Activated T-cell treated with anti-CD3 and anti-CD28 coated beads, Interleukin-2, amount 50 U/mL, for 4 hours (primary cell): ENCODE results near the gene GSTM3. TPM values are rescaled to one million over a fixed set of nuclear protein-coding genes. Genes with fewer than 3 reads are reported as not detected.
A peak's percentile ranks its signal among the peaks of the same experiment; 100 is the strongest.

ENCODE experiments used
- ATAC-seq, 2 donors: fragments of 200-7000 bp; cut with Tn5 transposase; one replicate each; pipeline ENCODE4 v1.10.0; 2021
- DNase-seq: peaks from one replicate; pipeline ENCODE4 v3.0.0-alpha.2; 2020
- H3K27me3 Mint-ChIP-seq: one replicate; pipeline ENCODE4 v1.8.0; 2021; ENCODE audit warnings: low read depth, mixed read lengths
- H3K36me3 Mint-ChIP-seq: one replicate; pipeline ENCODE4 v1.8.0; 2022; ENCODE audit warnings: mixed read lengths; ENCODE audit not compliant: insufficient read depth
- H3K4me1 Mint-ChIP-seq: one replicate; pipeline ENCODE4 v1.8.0; 2021; ENCODE audit warnings: low read depth, mixed read lengths
- H3K4me3 Mint-ChIP-seq: one replicate; pipeline ENCODE4 v1.8.0; 2021; ENCODE audit warnings: mild to moderate bottlenecking, moderate library complexity, mixed read lengths
- H3K9me3 Mint-ChIP-seq: one replicate; pipeline ENCODE4 v1.8.0; 2021; ENCODE audit warnings: mixed read lengths
- total RNA-seq, 3 donors: library from RNA; stranded (reverse); gene quantifications; one replicate each; pipeline ENCODE4 v1.2.1, GENCODE V29; 2021

Gene GSTM3
- total RNA-seq, 3 donors from 2014 or later = 11.5 to 21.6 (median 11.7) TPM

GRCh38 chr1:109781806-109782205, 41.0 kb upstream of the GSTM3 start:
- Mint-ChIP-seq H3K36me3 (no peaks in the 10 kb centered on the region), H3K27me3 (no peaks in the 10 kb centered on the region), H3K4me3 (no peak overlapping the region), H3K4me1 (peaks cover 5% of the 10 kb centered on the region), H3K9me3 (no peaks in the 10 kb centered on the region)
- DNase-seq = no peak
- ATAC-seq = no peak

- DNase-seq (no peak), ATAC-seq (no peak)
- no peaks in the 10 kb centered on the region for H3K9me3 Mint-ChIP-seq
- H3K36me3 Mint-ChIP-seq = no peaks in the 10 kb centered on the region
- peaks cover 5% of the 10 kb centered on the region for H3K4me1 Mint-ChIP-seq
- H3K27me3 Mint-ChIP-seq = no peaks in the 10 kb centered on the region
- H3K4me3 Mint-ChIP-seq = no peak overlapping the region
These were observed 40.1 kb upstream of the GSTM3 start for GRCh38 chr1:109780982-109781381.

- Mint-ChIP-seq H3K36me3 (no peaks in the 10 kb centered on the region), H3K4me1 (peaks cover 7% of the 10 kb centered on the region), H3K27me3 (peaks cover 2% of the 10 kb centered on the region), H3K9me3 (no peaks in the 10 kb centered on the region), H3K4me3 (no peak overlapping the region)
- no peak for DNase-seq
- ATAC-seq = no peak
These were observed 37.3 kb upstream of the GSTM3 start for GRCh38 chr1:109777980-109778625.

GRCh38 chr1:109777436-109777835, 36.6 kb upstream of the GSTM3 start:
- H3K36me3 Mint-ChIP-seq = no peaks in the 10 kb centered on the region
- H3K9me3 Mint-ChIP-seq = no peaks in the 10 kb centered on the region
- ATAC-seq = no peak
- peaks cover 7% of the 10 kb centered on the region for H3K4me1 Mint-ChIP-seq
- no peak for DNase-seq
- H3K27me3 Mint-ChIP-seq = peaks cover 2% of the 10 kb centered on the region
- H3K4me3 Mint-ChIP-seq = no peak overlapping the region

- no peaks in the 10 kb centered on the region for H3K36me3 Mint-ChIP-seq
- H3K4me3 Mint-ChIP-seq = no peak overlapping the region
- H3K4me1 Mint-ChIP-seq = peaks cover 7% of the 10 kb centered on the region
- peak; percentile 73 for DNase-seq
- H3K27me3 Mint-ChIP-seq = peaks cover 2% of the 10 kb centered on the region
- ATAC-seq = peak; percentile 83 to 84
- no peaks in the 10 kb centered on the region for H3K9me3 Mint-ChIP-seq
These were observed 36.1 kb upstream of the GSTM3 start for GRCh38 chr1:109776911-109777310.

- Mint-ChIP-seq H3K9me3 (no peaks in the 10 kb centered on the region), H3K4me1 (peaks cover 7% of the 10 kb centered on the region), H3K27me3 (peaks cover 2% of the 10 kb centered on the region), H3K36me3 (no peaks in the 10 kb centered on the region), H3K4me3 (no peak overlapping the region)
- ATAC-seq = no peak
- DNase-seq = no peak
These were observed 35.5 kb upstream of the GSTM3 start for GRCh38 chr1:109776206-109776835.

GRCh38 chr1:109775398-109775797, 34.6 kb upstream of the GSTM3 start:
- Mint-ChIP-seq H3K4me3 (no peak overlapping the region), H3K9me3 (no peaks in the 10 kb centered on the region), H3K27me3 (peaks cover 2% of the 10 kb centered on the region), H3K4me1 (peaks cover 7% of the 10 kb centered on the region), H3K36me3 (no peaks in the 10 kb centered on the region)
- DNase-seq (no peak), ATAC-seq (no peak)

GRCh38 chr1:109773900-109774485, 33.2 kb upstream of the GSTM3 start:
- ATAC-seq = no peak
- DNase-seq = no peak
- Mint-ChIP-seq H3K9me3 (no peaks in the 10 kb centered on the region), H3K27me3 (peaks cover 2% of the 10 kb centered on the region), H3K36me3 (no peaks in the 10 kb centered on the region), H3K4me1 (peaks cover 7% of the 10 kb centered on the region), H3K4me3 (no peak overlapping the region)

GRCh38 chr1:109773203-109773899, 32.5 kb upstream of the GSTM3 start:
- Mint-ChIP-seq H3K27me3 (peaks cover 2% of the 10 kb centered on the region), H3K36me3 (no peaks in the 10 kb centered on the region), H3K4me1 (peaks cover 7% of the 10 kb centered on the region), H3K9me3 (no peaks in the 10 kb centered on the region), H3K4me3 (no peak overlapping the region)
- ATAC-seq (peak; percentile 89), DNase-seq (peak; percentile 53)

- DNase-seq = no peak
- H3K36me3 Mint-ChIP-seq = no peaks in the 10 kb centered on the region
- H3K27me3 Mint-ChIP-seq = peaks cover 2% of the 10 kb centered on the region
- no peaks in the 10 kb centered on the region for H3K9me3 Mint-ChIP-seq
- no peak for ATAC-seq
- H3K4me3 Mint-ChIP-seq = no peak overlapping the region
- H3K4me1 Mint-ChIP-seq = peaks cover 7% of the 10 kb centered on the region
These were observed 31.9 kb upstream of the GSTM3 start for GRCh38 chr1:109772658-109773202.

GRCh38 chr1:109771712-109772657, 31.1 kb upstream of the GSTM3 start:
- DNase-seq (no peak), ATAC-seq (no peak)
- Mint-ChIP-seq H3K36me3 (no peaks in the 10 kb centered on the region), H3K27me3 (peaks cover 2% of the 10 kb centered on the region), H3K9me3 (no peaks in the 10 kb centered on the region), H3K4me3 (no peak overlapping the region), H3K4me1 (peaks cover 5% of the 10 kb centered on the region)

- DNase-seq = no peak
- peaks cover 5% of the 10 kb centered on the region for H3K4me1 Mint-ChIP-seq
- ATAC-seq = no peak
- H3K4me3 Mint-ChIP-seq = no peak overlapping the region
- H3K27me3 Mint-ChIP-seq = peaks cover 2% of the 10 kb centered on the region
- H3K9me3 Mint-ChIP-seq = no peaks in the 10 kb centered on the region
- H3K36me3 Mint-ChIP-seq = no peaks in the 10 kb centered on the region
These were observed 29.7 kb upstream of the GSTM3 start for GRCh38 chr1:109770331-109771095.
